HG02870 (cell line): ENCODE results near the gene EML1.

ENCODE experiments used
- ATAC-seq: cut with Tn5 transposase; IDR thresholded peaks from one replicate; pipeline ENCODE4 v1.9.1; 2021; ENCODE audit warnings: mild to moderate bottlenecking, moderate library complexity; ENCODE audit not compliant: unreplicated experiment

Gene EML1

DNA sequence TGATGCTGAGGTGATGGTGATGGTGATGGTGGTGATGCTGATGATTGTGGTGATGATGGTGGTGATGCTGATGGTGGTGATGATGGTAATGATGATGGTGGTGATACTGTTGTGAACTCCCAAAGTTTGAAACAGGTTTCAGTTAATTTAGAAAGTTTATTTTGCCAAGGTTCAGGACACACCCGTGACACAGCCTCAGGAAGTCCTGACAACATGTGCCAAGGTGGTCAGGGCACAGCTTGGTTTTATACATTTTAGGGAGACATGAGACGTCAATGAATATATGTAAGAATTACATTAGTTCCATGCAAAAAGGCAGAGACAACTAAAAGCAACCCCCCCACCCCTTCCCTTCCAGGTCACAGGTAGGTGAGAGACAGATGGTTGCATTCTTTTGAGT lies 159.2 kb downstream of the EML1 start:
- no peak for ATAC-seq

- ATAC-seq: no peak
Observed at GRCh38 chr14:99955826-99956455, 162.7 kb downstream of the EML1 start.

DNA sequence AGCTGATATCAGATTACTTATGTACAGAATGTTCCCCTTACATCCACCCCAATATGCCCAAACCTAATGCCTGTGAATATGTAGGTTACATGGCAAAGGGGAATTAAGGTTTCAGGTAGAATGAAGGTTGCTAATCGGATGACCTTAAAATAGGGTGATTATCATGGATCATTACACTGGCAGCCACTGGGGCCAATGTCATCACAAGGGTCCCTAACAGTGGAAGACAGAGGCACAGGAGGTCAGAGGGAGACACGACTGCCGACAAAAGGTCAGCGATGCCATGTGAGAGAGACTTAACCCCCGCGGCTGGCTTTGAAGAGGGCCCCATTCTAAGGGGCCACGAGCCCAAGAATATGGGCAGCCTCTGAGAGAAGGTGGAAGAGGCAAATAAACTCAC lies 165.2 kb downstream of the EML1 start:
- no peak for ATAC-seq

GRCh38 chr14:99961826-99962518 lies 168.8 kb downstream of the EML1 start:
- no peak for ATAC-seq

- ATAC-seq: no peak
Observed at GRCh38 chr14:99964979-99965378, 171.8 kb downstream of the EML1 start.

- no peak for ATAC-seq
Observed at GRCh38 chr14:99966037-99966835, 173.0 kb downstream of the EML1 start.

DNA sequence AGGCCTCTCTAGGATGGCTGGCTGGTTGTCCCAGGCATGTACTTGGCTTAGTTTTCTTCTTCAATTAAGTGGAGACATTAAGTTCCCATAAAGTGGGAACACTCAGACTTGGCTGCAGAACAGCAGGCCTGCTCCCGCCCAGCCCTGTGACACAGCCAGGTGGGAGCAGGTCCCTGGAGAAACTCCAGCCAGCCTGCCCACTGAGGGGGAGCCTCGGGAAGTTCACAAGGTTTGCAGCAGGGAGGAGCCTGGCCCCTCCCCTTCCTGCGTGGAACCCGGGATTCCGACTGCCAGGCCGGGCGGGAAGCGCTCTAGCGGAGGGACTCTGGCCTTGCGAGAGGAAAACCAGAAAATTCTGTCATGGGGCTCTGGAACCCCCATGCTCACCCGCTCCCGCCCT lies 173.7 kb downstream of the EML1 start:
- no peak for ATAC-seq

DNA sequence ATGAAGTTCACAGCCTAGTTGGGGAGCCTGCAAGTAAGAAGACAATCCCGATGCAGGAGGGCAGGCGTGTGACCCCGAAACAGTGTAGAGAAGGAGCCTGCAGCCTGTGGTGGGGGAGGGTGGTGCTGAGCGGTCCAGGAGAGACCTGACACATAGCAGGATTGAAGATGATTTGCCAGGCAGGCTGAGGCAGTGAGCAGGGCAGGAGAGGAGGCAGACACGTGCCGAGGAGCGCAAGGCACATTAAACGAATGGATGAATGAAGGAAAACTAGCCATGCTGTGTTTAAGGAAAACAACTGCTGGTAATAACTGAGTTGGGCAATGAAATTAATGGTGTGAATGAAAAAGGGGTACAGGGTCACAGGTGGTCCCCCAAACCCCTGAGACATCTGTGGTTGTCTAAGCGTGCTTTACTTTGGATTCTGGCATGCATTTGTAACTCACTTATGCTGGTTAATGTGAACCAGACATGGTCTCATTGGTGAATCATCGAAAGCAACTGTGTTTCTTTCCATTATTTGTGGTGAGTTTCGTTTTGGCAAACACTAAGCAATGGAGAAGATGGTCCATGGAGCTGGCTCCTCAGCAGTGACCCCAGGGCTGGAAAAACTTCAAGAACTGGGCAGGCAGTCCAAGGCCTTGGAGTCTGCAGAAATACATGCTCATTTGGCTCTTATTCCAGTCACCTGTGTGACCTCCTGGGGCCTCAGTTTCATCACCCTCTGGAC lies 175.1 kb downstream of the EML1 start:
- ATAC-seq: no peak

DNA sequence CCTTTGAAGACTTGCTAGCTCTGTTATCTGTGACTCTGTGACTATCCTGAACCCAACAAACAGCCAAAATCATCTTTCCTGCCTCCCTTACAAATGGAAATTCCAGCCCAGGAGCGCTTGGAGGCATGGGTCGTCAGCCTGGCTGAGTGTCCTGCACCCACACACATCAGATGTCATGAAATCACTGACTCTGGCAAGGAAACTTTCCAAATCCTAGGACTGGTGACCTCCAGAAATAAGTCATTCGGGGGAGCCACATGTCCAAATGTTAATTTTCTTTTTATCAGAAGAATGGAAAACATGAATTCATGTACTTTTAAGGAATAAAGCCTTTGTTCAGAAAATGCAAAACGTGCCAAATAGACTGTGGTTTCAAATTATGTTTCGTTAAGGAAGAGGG lies 175.7 kb downstream of the EML1 start:
- ATAC-seq: no peak

DNA sequence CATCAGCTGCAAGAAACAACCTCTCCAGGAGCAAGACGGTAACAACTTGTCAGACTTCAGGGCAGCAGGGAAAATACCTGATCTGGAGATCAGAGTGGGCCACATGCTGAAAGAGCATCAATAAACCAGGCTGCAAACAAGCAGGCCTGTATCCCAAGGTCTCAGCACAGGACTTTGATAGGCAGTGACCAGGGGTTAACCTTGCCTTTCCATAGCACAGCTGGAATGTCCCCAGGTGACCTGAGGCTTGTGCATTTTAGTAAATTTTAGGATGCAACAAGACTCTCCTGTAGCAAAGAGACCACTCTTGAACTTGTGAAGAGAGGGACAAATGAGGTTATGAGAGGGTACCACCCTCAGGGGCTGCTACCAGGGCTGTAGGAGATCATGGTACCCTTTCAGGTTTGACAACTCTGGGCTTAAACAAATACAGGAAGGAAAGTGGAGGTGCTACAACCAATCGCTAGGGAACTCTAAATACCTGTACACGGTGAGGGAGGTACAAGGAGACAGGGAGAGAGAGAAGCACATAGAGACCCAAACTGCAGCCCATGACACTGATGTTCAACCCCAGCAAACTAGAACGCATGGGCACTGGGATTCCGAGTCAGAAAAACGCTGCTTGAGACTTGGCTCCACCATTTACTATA lies 176.6 kb downstream of the EML1 start:
- ATAC-seq: no peak

DNA sequence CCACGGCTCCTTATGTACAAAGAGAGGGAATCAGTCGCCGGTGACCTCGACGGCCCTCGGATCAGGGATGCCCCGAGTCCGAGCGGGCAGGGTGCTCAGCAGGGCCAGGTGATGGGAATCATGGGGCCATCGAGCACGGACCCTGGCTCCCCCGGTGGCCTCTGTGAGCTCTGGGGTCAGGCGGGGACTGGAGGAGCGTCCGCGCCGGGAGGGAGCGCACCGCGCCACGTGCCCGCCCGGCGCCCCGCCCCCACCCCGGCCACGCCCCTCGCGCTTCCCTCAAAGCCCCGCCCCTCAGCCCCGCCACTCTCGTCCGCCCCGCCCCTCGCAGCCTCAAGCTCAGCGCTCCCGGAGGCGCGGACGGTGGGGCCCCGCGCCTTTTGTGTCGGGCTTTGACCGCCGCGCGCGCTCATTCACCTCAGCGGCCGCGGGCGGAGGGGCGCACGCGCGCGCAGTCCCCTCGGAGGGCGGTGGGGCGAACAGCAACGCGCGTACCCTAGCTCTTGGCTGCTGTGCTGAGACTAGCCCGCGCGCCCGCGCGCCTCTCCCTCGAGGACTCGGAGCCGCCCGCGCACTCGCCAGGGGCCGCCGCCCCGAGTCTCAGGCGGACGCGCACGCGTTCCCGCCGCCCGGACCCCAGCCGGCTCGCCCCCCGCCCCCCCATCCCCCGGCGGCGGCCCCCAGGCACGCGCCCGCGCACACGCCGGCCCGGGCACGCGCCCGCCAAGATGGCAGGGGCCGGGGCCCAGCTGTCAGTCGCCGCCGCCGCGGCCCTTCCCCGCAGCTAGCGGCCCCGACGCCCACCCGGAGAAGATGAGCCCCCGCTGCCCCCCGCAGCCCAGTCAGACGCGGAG lies 178.1 kb downstream of the EML1 start:
- peak; percentile 59 for ATAC-seq

- ATAC-seq: peak; percentile 28
Observed at GRCh38 chr14:99971941-99972747, 178.9 kb downstream of the EML1 start.

GRCh38 chr14:99972748-99973466 lies 179.7 kb downstream of the EML1 start:
- ATAC-seq: no peak

- no peak for ATAC-seq
Observed at GRCh38 chr14:99975190-99975589, 182.0 kb downstream of the EML1 start.

GRCh38 chr14:99976021-99976420 lies 182.8 kb downstream of the EML1 start:
- no peak for ATAC-seq

GRCh38 chr14:99976681-99977080 lies 183.5 kb downstream of the EML1 start:
- ATAC-seq: no peak

DNA sequence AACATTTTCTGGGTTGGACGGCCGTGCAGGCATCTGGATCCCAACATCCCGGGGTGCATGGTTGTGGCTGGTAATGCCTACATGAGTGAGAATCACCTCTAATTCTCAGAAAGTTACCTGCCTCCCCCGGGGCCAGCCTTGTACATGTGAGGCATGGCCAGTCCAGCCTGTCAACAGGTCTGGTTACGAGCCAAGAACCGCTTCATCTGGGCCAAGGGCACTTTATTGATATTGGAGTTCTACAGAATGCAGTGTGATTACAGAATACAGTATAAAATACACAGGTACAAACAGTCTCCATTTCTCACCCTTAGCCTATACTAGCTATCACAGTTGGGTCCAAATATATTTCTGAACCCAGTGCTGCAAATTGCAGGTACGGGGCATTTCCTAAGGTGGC lies 187.1 kb downstream of the EML1 start:
- no peak for ATAC-seq

- ATAC-seq: no peak
Observed at GRCh38 chr14:99981806-99982205, 188.6 kb downstream of the EML1 start.
